Type B pancreatic cell (in vitro differentiated cells): ENCODE results near the gene PRMT7. TPM values are rescaled to one million over a fixed set of nuclear protein-coding genes. Genes with fewer than 3 reads are reported as not detected.

Source experiments
- DNase-seq: peaks from one replicate; pipeline ENCODE4 v3.0.0; 2021; ENCODE audit warnings: mixed read lengths; ENCODE audit not compliant: unreplicated experiment; ENCODE audit errors: extremely low spot score
- H3K27ac Mint-ChIP-seq: 2 replicates; pipeline ENCODE4 v1.8.0; 2021; ENCODE audit warnings: mild to moderate bottlenecking, mixed read lengths
- H3K27me3 Mint-ChIP-seq: 2 replicates; pipeline ENCODE4 v1.8.0; 2021; ENCODE audit warnings: mixed read lengths
- H3K36me3 Mint-ChIP-seq: 2 replicates; pipeline ENCODE4 v1.8.0; 2021; ENCODE audit warnings: mixed read lengths
- H3K4me1 Mint-ChIP-seq: one replicate; pipeline ENCODE4 v1.8.0; 2021; ENCODE audit warnings: mixed read lengths; ENCODE audit not compliant: unreplicated experiment
- H3K4me3 Mint-ChIP-seq: 2 replicates; pipeline ENCODE4 v1.8.0; 2021; ENCODE audit warnings: mild to moderate bottlenecking, mixed read lengths
- H3K9me3 Mint-ChIP-seq: 2 replicates; pipeline ENCODE4 v1.8.0; 2021; ENCODE audit warnings: mixed read lengths
- total RNA-seq: library from RNA; stranded (reverse); gene quantifications from 2 replicates; pipeline ENCODE4 v1.2.1, GENCODE V29; 2021; ENCODE audit warnings: low replicate concordance
- TF ChIP-seq, protein P1 (sequence below): fragments of 200-600 bp; sonication (generic); conservative IDR thresholded peaks from 2 replicates; pipeline ENCODE4 v1.5.0; 2021; ENCODE audit warnings: antibody characterized with exemption, mild to moderate bottlenecking

Gene PRMT7
- total RNA-seq, 1 donor from 2014 or later, result 66.9 TPM

DNA sequence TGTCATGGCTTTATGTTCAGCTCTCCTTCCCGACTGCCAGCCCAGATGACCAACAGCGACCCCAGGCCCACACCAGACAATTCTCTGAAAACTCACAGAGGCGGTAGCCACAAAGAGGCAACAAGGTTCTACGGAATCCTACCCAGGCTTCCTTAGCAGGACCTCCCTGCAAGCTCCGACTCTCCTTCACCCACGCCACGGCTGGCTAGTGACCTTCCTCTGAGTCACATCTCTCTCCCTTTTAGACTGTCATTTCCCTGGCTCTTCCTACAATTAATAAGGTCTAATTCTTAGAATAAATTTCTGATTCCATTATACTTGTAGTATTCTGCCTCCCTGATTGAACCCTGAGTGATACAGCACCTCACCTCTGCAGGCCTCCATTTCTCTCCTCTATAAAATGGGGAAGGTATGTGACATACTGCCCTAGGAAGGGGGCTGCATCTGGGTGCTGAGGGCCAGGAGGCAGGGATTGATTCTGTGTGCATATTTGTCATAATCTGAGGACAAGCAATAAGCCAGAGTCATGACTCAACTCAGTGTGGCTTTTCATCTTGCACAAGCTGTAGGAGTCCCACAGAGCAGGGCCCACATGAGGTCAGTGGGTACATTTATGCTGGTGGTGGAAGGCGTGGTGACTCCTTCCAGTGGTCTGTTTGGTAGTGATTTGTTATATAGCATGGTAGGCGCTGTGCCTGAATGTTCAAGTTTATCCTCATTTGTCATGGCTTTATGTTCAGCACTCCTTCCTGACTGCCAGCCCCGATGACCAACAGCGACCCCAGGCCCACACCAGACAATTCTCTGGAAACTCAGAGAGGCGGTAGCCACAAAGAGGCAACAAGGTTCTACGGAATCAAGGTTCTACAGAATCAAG lies 91.3 kb downstream of the PRMT7 start:
- H3K4me3 Mint-ChIP-seq, result no peak overlapping the region
- H3K27ac Mint-ChIP-seq, result no peak overlapping the region
- TF ChIP-seq, protein P1, sequence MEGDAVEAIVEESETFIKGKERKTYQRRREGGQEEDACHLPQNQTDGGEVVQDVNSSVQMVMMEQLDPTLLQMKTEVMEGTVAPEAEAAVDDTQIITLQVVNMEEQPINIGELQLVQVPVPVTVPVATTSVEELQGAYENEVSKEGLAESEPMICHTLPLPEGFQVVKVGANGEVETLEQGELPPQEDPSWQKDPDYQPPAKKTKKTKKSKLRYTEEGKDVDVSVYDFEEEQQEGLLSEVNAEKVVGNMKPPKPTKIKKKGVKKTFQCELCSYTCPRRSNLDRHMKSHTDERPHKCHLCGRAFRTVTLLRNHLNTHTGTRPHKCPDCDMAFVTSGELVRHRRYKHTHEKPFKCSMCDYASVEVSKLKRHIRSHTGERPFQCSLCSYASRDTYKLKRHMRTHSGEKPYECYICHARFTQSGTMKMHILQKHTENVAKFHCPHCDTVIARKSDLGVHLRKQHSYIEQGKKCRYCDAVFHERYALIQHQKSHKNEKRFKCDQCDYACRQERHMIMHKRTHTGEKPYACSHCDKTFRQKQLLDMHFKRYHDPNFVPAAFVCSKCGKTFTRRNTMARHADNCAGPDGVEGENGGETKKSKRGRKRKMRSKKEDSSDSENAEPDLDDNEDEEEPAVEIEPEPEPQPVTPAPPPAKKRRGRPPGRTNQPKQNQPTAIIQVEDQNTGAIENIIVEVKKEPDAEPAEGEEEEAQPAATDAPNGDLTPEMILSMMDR, result no peak
- H3K4me1 Mint-ChIP-seq, result peaks cover 15% of the 10 kb centered on the region
- DNase-seq, result no peak
- no peaks in the 10 kb centered on the region for H3K36me3 Mint-ChIP-seq
- peaks cover 9% of the 10 kb centered on the region for H3K27me3 Mint-ChIP-seq
- no peaks in the 10 kb centered on the region for H3K9me3 Mint-ChIP-seq

GRCh38 chr16:68402748-68403040 lies 91.9 kb downstream of the PRMT7 start:
- H3K4me3 Mint-ChIP-seq, result no peak overlapping the region
- peaks cover 9% of the 10 kb centered on the region for H3K27me3 Mint-ChIP-seq
- H3K36me3 Mint-ChIP-seq, result no peaks in the 10 kb centered on the region
- no peak for DNase-seq
- no peaks in the 10 kb centered on the region for H3K9me3 Mint-ChIP-seq
- no peak overlapping the region for H3K27ac Mint-ChIP-seq
- TF ChIP-seq, protein P1, result no peak
- peaks cover 15% of the 10 kb centered on the region for H3K4me1 Mint-ChIP-seq

GRCh38 chr16:68403177-68403576 lies 92.4 kb downstream of the PRMT7 start:
- no peak for DNase-seq
- no peaks in the 10 kb centered on the region for H3K36me3 Mint-ChIP-seq

DNA sequence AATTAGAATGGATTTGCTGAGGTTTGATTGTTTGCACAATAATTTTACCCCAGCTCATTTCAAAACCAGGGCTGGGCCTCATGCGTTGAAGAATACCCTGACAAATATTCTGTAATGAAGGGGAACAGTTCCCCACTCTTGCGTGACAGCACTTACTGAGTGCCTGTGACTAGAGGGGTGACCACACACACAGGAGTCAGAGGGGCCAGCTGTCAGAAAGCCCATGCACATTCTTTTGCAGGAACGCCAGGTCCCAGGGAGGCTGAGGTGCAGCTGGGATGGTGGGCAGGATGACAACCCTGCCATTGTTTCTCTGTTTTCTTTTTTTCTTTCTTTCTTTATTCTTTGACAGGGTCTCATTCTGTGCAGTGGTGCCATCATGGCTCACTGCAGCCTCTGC lies 92.9 kb downstream of the PRMT7 start:
- DNase-seq, result no peak
- Mint-ChIP-seq H3K4me3 (no peak overlapping the region), H3K9me3 (no peaks in the 10 kb centered on the region), H3K27ac (no peak overlapping the region), H3K36me3 (no peaks in the 10 kb centered on the region), H3K4me1 (peaks cover 15% of the 10 kb centered on the region), H3K27me3 (peaks cover 9% of the 10 kb centered on the region)
- TF ChIP-seq, protein P1, result no peak

More at GRCh38 chr16:68403177-68403576, 92.4 kb downstream of the PRMT7 start:
- Mint-ChIP-seq H3K4me3 (no peak overlapping the region), H3K4me1 (peaks cover 15% of the 10 kb centered on the region), H3K27ac (peak overlapping the region; percentile 11), H3K27me3 (peaks cover 9% of the 10 kb centered on the region), H3K9me3 (no peaks in the 10 kb centered on the region)
- TF ChIP-seq, protein P1, result no peak

- Mint-ChIP-seq H3K4me1 (peaks cover 15% of the 10 kb centered on the region), H3K27me3 (peaks cover 9% of the 10 kb centered on the region), H3K4me3 (no peak overlapping the region), H3K9me3 (no peaks in the 10 kb centered on the region), H3K27ac (no peak overlapping the region), H3K36me3 (no peaks in the 10 kb centered on the region)
- no peak for DNase-seq
- TF ChIP-seq, protein P1, result no peak
Measured at GRCh38 chr16:68404736-68405345, 94.0 kb downstream of the PRMT7 start.
